ENCODE results near the gene DERL3.

DERL3 gene

DNA sequence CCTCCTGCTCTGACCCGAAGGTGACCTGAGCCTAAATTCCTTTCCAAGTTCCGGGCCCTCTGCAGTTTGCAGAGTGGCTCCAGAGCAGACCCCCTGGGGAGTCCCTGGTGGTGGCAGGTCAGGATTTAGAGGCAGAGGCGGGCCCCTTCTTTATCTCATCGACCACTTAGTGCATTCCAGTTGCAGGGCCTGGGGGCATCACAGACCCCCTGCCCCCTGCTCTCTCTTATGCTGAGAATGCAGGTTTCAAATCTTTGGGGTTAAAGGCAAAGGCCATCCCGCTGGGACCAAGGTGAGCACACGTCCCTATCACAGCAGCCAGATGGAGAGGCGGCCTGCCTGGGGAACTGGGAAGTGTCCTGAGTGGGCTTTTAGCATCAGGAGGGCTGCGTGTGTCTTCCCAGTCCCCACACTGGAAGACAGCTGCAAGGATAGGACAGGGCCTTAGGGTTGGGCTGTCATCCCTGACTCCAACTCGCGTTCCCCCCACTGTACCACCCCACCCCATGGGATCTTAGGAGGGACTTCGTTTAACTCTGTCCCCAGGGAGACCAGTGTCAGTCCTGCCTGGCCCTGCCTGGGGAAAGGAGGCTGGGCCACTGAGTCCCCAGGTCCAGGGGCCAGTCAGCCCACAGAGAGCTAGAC is 11.3 kb downstream of the DERL3 start:
- no peaks in the 10 kb centered on the region for H3K4me1 ChIP-seq (ENCODE audit: insufficient read depth, low read length)
- no peak overlapping the region for H3K27ac ChIP-seq (ENCODE audit: low read length)
- H3K4me3 ChIP-seq (ENCODE audit: low read length) = no peak overlapping the region
- H3K36me3 ChIP-seq (ENCODE audit: insufficient read depth, low read depth, low read length) = peaks cover 86% of the 10 kb centered on the region
- no peaks in the 10 kb centered on the region for H3K27me3 ChIP-seq (ENCODE audit: insufficient read depth, low read length)
- H3K9me3 ChIP-seq (ENCODE audit: insufficient read depth, low read depth, low read length) = no peaks in the 10 kb centered on the region
- no peak overlapping the region for H3K9ac ChIP-seq (ENCODE audit: low read depth, low read length)

DNA sequence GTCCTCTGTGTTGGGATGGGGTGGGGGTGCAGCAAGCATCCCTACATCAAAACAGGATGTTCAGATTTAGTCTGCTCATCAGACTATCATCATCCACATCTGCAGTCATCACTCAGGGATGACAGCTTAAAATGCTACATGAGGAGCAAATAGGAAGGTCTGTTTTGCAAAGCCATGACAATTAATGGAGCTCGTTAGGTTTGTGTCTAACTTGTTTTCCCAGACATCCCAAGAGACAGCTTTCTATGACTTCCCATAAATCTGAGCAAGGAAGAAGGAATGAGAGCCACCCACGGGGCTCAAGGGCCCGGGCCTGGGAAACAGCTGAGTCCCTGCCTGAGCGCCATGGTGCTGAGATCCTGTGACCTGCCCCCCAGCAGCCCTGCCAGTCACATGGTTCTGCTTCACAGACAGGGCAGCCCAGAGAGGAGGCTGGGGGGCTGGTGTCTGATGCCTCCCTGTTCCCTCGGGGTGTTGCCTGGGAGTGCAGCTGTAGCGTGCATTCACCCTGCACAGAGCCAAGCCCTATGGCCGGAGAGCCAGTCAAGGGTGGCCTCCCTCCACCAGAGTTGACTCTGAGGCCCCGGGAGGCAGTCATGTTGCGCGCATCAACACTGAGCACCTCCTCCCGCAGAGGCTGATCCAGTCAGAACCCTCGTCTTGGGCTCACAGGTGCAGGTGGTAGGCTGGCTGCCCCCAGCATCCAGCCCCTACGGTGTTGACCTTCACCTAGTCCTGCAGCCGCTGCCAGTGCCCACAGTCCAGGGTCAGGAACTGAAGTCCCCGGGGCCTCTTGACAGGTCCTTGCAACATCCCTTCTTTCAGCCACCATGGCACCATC is 12.1 kb downstream of the DERL3 start:
- H3K9me3 ChIP-seq (ENCODE audit: insufficient read depth, low read depth, low read length) = no peaks in the 10 kb centered on the region
- H3K9ac ChIP-seq (ENCODE audit: low read depth, low read length) = no peak overlapping the region
- H3K27me3 ChIP-seq (ENCODE audit: insufficient read depth, low read length) = no peaks in the 10 kb centered on the region
- peaks cover 93% of the 10 kb centered on the region for H3K36me3 ChIP-seq (ENCODE audit: insufficient read depth, low read depth, low read length)
- H3K4me1 ChIP-seq (ENCODE audit: insufficient read depth, low read length) = no peaks in the 10 kb centered on the region
- H3K4me3 ChIP-seq (ENCODE audit: low read length) = no peak overlapping the region
- no peak overlapping the region for H3K27ac ChIP-seq (ENCODE audit: low read length)

DNA sequence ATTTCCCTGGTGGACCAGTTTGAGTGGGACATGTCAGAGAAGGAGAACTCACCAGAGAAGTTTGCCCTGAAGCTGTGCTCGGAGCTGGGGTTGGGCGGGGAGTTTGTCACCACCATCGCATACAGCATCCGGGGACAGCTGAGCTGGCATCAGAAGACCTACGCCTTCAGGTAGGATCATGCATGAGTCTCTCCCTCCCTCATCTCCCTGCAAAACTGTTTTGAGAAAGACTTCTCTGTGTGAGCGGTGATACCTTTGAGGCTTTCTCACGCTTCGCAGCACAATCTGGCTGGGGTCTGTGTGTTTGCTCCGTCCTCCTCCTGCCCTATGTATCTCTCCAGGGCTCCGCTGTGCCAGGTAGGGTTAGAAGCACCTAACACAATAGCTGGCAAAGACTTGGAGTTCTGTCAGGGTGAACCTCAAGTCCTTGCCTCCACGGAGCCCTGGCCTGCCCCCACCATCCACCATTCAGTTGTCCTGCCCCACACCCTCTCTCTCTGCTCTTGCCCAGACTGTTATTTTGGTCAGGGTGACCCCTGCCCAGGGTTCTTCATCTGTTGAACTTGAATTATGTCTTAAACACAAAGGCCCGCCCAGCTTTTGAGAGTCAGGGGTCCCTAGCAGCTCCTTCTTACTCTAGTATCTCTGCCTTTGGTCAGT is 13.4 kb downstream of the DERL3 start:
- no peaks in the 10 kb centered on the region for H3K4me1 ChIP-seq (ENCODE audit: insufficient read depth, low read length)
- H3K27ac ChIP-seq (ENCODE audit: low read length) = no peak overlapping the region
- H3K4me3 ChIP-seq (ENCODE audit: low read length) = no peak overlapping the region
- no peak overlapping the region for H3K9ac ChIP-seq (ENCODE audit: low read depth, low read length)
- H3K36me3 ChIP-seq (ENCODE audit: insufficient read depth, low read depth, low read length) = peaks cover 96% of the 10 kb centered on the region
- H3K9me3 ChIP-seq (ENCODE audit: insufficient read depth, low read depth, low read length) = no peaks in the 10 kb centered on the region
- H3K27me3 ChIP-seq (ENCODE audit: insufficient read depth, low read length) = no peaks in the 10 kb centered on the region

DNA sequence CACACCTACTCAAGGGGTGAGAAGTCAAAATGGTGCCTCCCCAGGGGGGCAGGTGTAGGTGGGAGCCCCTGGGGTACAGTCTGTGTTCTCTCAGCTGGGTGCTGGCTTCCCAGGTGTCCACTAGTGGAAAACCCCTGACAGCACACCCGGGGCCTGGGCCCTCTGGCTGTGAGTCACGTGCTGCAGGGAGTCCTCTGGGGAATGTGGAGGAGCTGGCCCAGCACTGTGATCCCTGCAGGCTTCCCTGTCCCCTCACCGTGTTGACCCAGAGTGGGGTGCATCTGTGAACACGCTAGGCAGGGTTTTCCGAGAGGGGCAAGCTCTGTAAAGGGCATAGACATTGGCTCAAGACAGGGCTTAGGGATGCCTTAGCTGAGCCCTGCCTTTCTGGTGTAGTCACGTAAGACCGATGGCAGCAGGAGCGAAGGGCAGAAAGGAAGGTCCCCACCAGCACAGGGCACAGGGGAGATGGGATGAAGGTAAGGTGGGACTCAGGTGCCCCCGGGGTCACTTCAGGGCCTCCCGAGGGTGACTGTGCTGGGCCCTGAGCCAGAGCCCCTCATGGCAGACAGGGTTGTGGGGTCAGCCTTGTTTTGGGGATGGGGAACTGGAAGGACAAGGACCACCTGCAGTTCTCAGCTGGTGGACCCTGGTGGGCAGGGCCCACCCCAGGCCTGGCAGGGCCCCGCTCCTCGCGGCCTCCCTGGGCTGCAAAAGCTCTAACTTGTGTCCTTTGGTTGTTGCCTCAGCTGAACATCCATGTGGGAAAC is 14.1 kb downstream of the DERL3 start:
- Histone ChIP-seq H3K27me3 (ENCODE audit: insufficient read depth, low read length) (no peaks in the 10 kb centered on the region), H3K36me3 (ENCODE audit: insufficient read depth, low read depth, low read length) (peaks cover 95% of the 10 kb centered on the region), H3K4me1 (ENCODE audit: insufficient read depth, low read length) (no peaks in the 10 kb centered on the region), H3K9me3 (ENCODE audit: insufficient read depth, low read depth, low read length) (no peaks in the 10 kb centered on the region), H3K4me3 (ENCODE audit: low read length) (no peak overlapping the region), H3K9ac (ENCODE audit: low read depth, low read length) (no peak overlapping the region), H3K27ac (ENCODE audit: low read length) (no peak overlapping the region)

DNA sequence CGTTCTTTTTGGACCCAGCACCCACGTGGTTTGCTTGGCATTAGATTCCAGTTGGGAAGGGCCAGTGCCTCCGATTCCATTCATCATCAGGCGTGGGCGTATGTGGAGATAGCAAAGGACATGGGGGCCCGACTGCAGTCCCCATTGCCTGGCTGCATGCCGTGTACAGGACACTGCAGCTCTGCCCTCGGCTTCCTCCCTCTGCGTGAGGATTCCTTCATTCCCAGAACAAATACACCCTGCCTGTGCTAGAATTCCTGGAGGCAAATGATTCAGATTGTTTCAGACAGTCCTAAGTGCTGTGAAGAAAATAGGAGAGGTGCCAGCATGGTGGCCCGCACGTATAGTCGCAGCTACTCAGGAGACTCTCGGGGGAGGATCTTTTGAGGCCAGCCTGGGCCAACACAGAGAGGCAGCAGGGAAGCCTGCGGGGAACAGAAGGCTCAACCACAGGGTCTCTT is 15.4 kb downstream of the DERL3 start:
- Histone ChIP-seq H3K4me1 (ENCODE audit: insufficient read depth, low read length) (no peaks in the 10 kb centered on the region), H3K36me3 (ENCODE audit: insufficient read depth, low read depth, low read length) (peaks cover 95% of the 10 kb centered on the region), H3K9ac (ENCODE audit: low read depth, low read length) (no peak overlapping the region), H3K27me3 (ENCODE audit: insufficient read depth, low read length) (no peaks in the 10 kb centered on the region), H3K4me3 (ENCODE audit: low read length) (no peak overlapping the region), H3K27ac (ENCODE audit: low read length) (no peak overlapping the region), H3K9me3 (ENCODE audit: insufficient read depth, low read depth, low read length) (no peaks in the 10 kb centered on the region)

DNA sequence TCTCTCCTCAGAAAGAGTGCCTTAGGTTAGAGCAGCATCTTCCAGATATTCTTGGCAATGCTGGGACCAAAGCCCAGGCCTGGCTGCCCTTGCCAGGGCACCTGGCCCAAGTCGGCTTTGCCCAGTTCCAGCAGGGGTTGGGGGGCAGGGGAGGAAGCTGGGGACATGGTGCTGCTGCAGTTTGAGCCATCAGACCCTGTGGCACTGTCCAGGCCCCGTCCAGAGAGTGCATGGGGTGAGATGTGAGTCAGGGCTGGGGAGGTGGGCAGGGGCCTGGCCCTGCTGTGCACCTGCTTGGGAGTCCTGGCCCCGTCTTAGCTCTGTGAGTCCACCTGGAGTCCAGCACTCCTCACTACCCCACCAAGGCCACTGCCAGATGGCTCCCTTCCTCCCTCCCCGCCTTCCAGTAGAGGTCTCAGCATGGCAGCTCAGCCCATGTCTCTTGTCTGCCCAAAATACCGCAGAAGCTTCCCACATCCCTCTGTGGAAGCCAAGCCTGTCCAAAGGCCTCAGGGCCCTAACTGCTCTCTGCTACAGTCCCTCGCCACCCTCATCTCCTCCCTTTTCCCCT is 16.6 kb downstream of the DERL3 start:
- H3K27me3 ChIP-seq (ENCODE audit: insufficient read depth, low read length) = no peaks in the 10 kb centered on the region
- H3K9ac ChIP-seq (ENCODE audit: low read depth, low read length) = no peak overlapping the region
- H3K9me3 ChIP-seq (ENCODE audit: insufficient read depth, low read depth, low read length) = no peaks in the 10 kb centered on the region
- no peak overlapping the region for H3K4me3 ChIP-seq (ENCODE audit: low read length)
- H3K36me3 ChIP-seq (ENCODE audit: insufficient read depth, low read depth, low read length) = peaks cover 97% of the 10 kb centered on the region
- no peak overlapping the region for H3K27ac ChIP-seq (ENCODE audit: low read length)
- H3K4me1 ChIP-seq (ENCODE audit: insufficient read depth, low read length) = no peaks in the 10 kb centered on the region

DNA sequence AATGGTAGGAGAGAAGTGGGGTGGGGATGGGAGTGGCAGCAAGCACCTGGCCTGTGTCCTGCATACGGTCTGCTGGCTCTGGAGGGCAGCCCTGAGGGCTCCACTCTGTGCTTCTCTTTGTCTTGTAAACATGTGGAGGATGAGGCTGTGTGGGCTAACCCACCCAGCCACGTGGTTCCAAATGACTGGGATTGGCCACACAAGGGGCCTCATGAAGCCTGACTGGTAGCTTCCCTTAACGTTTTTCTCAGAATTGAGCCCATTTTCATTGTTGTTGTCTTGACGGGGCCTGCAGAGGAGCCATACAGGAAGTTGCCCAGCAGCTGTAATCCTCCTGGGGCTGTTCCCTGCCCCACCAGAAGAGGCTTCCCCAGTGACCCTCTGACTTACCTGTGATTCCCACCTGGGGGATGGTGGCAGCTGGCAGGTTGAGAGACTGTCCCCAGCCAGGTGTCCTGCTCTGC is 18.0 kb downstream of the DERL3 start:
- no peaks in the 10 kb centered on the region for H3K4me1 ChIP-seq (ENCODE audit: insufficient read depth, low read length)
- H3K9ac ChIP-seq (ENCODE audit: low read depth, low read length) = no peak overlapping the region
- H3K27ac ChIP-seq (ENCODE audit: low read length) = no peak overlapping the region
- peaks cover 97% of the 10 kb centered on the region for H3K36me3 ChIP-seq (ENCODE audit: insufficient read depth, low read depth, low read length)
- no peak overlapping the region for H3K4me3 ChIP-seq (ENCODE audit: low read length)
- no peaks in the 10 kb centered on the region for H3K9me3 ChIP-seq (ENCODE audit: insufficient read depth, low read depth, low read length)
- H3K27me3 ChIP-seq (ENCODE audit: insufficient read depth, low read length) = no peaks in the 10 kb centered on the region

DNA sequence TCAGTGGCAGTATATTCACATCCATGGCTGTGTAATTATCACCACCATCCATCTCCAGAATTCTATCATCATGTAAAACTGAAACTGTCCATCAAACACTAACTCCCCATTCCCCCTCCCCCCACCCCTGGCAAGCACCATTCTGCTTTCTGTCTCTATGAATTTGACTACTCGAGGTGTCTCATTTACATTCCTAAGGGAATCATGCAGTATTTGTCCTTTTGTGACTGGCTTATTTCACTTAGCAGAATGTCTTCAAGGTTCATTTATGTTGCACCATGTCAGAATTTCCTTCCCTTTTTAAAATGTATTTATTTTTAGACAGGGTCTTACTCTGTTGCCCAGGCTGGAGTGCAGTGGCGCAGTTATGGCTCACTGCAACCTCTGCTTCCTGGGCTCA is 20.3 kb downstream of the DERL3 start:
- no peak overlapping the region for H3K9ac ChIP-seq (ENCODE audit: low read depth, low read length)
- H3K27ac ChIP-seq (ENCODE audit: low read length) = no peak overlapping the region
- H3K4me3 ChIP-seq (ENCODE audit: low read length) = no peak overlapping the region
- no peaks in the 10 kb centered on the region for H3K4me1 ChIP-seq (ENCODE audit: insufficient read depth, low read length)
- H3K27me3 ChIP-seq (ENCODE audit: insufficient read depth, low read length) = no peaks in the 10 kb centered on the region
- H3K36me3 ChIP-seq (ENCODE audit: insufficient read depth, low read depth, low read length) = peaks cover 82% of the 10 kb centered on the region
- H3K9me3 ChIP-seq (ENCODE audit: insufficient read depth, low read depth, low read length) = no peaks in the 10 kb centered on the region

DNA sequence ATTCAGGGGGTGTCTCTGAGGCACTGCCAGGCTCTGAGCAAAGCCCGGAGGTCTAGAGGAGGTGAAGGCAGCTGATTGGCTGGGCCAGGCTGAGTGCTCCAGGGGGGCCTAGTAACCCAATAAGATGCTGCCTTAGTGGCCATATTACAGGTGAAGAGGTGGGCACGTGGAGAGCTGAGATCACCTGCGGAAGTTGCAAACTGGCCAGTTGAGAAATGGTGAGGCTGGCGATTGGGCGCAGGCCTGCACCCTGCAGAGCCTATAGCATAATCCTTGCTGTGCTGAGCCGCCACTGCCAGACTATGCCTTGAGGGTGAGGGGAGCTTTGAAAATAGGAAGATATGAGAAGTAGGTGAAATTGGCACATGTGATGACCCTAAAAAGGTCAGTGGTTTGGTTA is 21.7 kb downstream of the DERL3 start:
- Histone ChIP-seq H3K4me3 (ENCODE audit: low read length) (no peak overlapping the region), H3K36me3 (ENCODE audit: insufficient read depth, low read depth, low read length) (peaks cover 75% of the 10 kb centered on the region), H3K4me1 (ENCODE audit: insufficient read depth, low read length) (no peaks in the 10 kb centered on the region), H3K9ac (ENCODE audit: low read depth, low read length) (no peak overlapping the region), H3K9me3 (ENCODE audit: insufficient read depth, low read depth, low read length) (no peaks in the 10 kb centered on the region), H3K27ac (ENCODE audit: low read length) (no peak overlapping the region), H3K27me3 (ENCODE audit: insufficient read depth, low read length) (no peaks in the 10 kb centered on the region)

DNA sequence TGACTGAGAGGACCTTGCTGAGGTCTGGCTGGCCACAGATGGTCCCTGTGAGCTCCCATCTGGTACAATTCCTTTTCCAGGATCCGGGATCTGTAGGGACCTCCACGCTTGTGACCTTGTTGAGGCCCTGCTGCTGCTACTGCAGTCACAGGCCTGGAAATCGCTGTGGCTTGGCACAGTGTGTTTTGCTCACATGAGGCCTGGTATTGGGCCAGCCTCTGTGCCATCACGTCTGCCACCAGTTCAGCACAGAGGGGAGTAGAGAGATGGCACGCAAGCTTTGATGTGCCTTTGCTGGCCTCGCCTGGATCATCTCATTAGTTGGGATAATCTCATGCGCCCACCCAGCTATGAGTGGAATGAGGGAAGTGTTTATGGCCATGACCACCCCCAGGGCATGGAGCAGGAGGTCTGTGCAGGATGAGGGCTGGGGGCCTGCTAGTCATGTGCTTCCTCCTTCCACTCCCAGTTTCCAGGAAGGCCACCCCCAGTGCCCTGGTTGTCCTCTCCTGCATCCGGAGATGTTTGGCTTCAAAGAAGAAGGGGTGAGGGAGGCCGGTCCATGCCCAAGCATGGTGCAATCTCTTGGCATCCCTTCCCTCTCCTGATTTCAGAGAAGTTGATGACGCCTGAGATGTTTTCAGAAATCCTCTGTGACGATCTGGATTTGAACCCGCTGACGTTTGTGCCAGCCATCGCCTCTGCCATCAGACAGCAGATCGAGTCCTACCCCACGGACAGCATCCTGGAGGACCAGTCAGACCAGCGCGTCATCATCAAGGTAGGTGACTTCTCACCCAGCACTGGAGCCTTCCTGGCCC is 22.4 kb downstream of the DERL3 start:
- Histone ChIP-seq H3K4me3 (ENCODE audit: low read length) (no peak overlapping the region), H3K9ac (ENCODE audit: low read depth, low read length) (no peak overlapping the region), H3K27ac (ENCODE audit: low read length) (no peak overlapping the region), H3K27me3 (ENCODE audit: insufficient read depth, low read length) (no peaks in the 10 kb centered on the region), H3K36me3 (ENCODE audit: insufficient read depth, low read depth, low read length) (peaks cover 74% of the 10 kb centered on the region), H3K4me1 (ENCODE audit: insufficient read depth, low read length) (no peaks in the 10 kb centered on the region), H3K9me3 (ENCODE audit: insufficient read depth, low read depth, low read length) (no peaks in the 10 kb centered on the region)
